Endothelial cell of umbilical vein (primary cell): ENCODE measurements around the gene MLF1. TPM values are rescaled to one million over a fixed set of nuclear protein-coding genes. Genes with fewer than 3 reads are reported as not detected.

Experiments used
- BruUV-seq: library from RNA; stranded (reverse); fragments of 400-500 nt; replicated peaks from 2 replicates; lab custom pipeline; 2021; lab: Mats Ljungman, UMichigan
- CTCF ChIA-PET: fragments of 300-600, 350-600 bp; sonication (Branson Sonifier 250); formaldehyde crosslinking; loops from one replicate; lab custom pipeline; 2021; ENCODE audit warnings: antibody characterized with exemption, inconsistent platforms; lab: Charles Lee
- POLR2A ChIA-PET: fragments of 300-600, 350-600 bp; sonication (Branson Sonifier 250); formaldehyde crosslinking; loops from one replicate; lab custom pipeline; 2021; ENCODE audit warnings: antibody characterized with exemption, inconsistent platforms; lab: Charles Lee
- DNase-seq: peaks from one replicate; pipeline ENCODE4 v3.0.0-alpha.2; 2011; ENCODE audit warnings: low read depth, low spot score
- FAIRE-seq: peaks from 2 replicates; lab custom pipeline; 2011; peaks lifted over from hg19 to GRCh38; lab: Jason Lieb, UNC
- H2AFZ ChIP-seq: 2 replicates; pipeline ENCODE4 v1.6.0; 2012; ENCODE audit warnings: low read depth, low read length, control low read depth, inconsistent platforms
- H3K27ac ChIP-seq: 2 replicates; pipeline ENCODE4 v1.5.1; 2011; ENCODE audit warnings: low read depth, mild to moderate bottlenecking, control low read depth, low read length, moderate library complexity; ENCODE audit not compliant: insufficient read depth
- H3K27me3 ChIP-seq, 2 experiments: 2 replicates each; pipeline versions ENCODE4 v1.6.0 to v1.6.1; 2011; ENCODE audit warnings: low read length in 2 of 2, mixed read lengths in 1 of 2; ENCODE audit not compliant: control insufficient read depth in 2 of 2, insufficient read depth in 2 of 2
- H3K36me3 ChIP-seq, 2 experiments: 2 replicates in 1 of 2; 3 replicates in 1 of 2; pipeline ENCODE4 v1.5.1; 2011; ENCODE audit warnings: low read length in 2 of 2, mild to moderate bottlenecking in 1 of 2, moderate library complexity in 1 of 2; ENCODE audit not compliant: control insufficient read depth in 2 of 2, insufficient read depth in 2 of 2; ENCODE audit errors: extremely low read depth in 1 of 2
- H3K4me1 ChIP-seq: 3 replicates; pipeline ENCODE4 v1.5.1; 2011; ENCODE audit warnings: mild to moderate bottlenecking, low read length; ENCODE audit not compliant: control insufficient read depth, insufficient read depth; ENCODE audit errors: extremely low read depth
- H3K4me2 ChIP-seq: 2 replicates; pipeline ENCODE4 v1.6.1; 2011; ENCODE audit warnings: low read length, control low read depth, mixed read lengths; ENCODE audit not compliant: insufficient read depth
- H3K4me3 ChIP-seq, 3 experiments: fragments of 200-600 bp in 1 of 3; sonication (generic), shearing (Covaris generic) in 1 of 3; replicated peaks in 1 of 3; 2 replicates each; pipeline ENCODE4 v1.5.1; 2011 to 2016; ENCODE audit warnings: control low read depth in 3 of 3, low read length in 3 of 3, mild to moderate bottlenecking in 2 of 3, inconsistent platforms in 1 of 3, low read depth in 1 of 3, moderate library complexity in 1 of 3; ENCODE audit not compliant: insufficient read depth in 1 of 3
- H3K79me2 ChIP-seq: 2 replicates; pipeline ENCODE4 v1.6.0; 2012; ENCODE audit warnings: low read length, inconsistent platforms; ENCODE audit not compliant: control insufficient read depth, insufficient read depth
- H3K9ac ChIP-seq: replicated peaks from 2 replicates; pipeline ENCODE3; 2011; ENCODE audit warnings: low read length, control low read depth; ENCODE audit not compliant: insufficient read depth; ENCODE audit errors: extremely low read depth
- H3K9me1 ChIP-seq: replicated peaks from 3 replicates; pipeline ENCODE4 v1.6.0; 2011; ENCODE audit warnings: mild to moderate bottlenecking, low read length; ENCODE audit not compliant: control insufficient read depth, insufficient read depth; ENCODE audit errors: extremely low read depth
- H3K9me3 ChIP-seq: replicated peaks from 2 replicates; pipeline ENCODE4 v1.5.1; 2012; ENCODE audit warnings: low read length, inconsistent platforms; ENCODE audit not compliant: control insufficient read depth, insufficient read depth
- H4K20me1 ChIP-seq: replicated peaks from 2 replicates; pipeline ENCODE3; 2011; ENCODE audit warnings: mild to moderate bottlenecking, low read length; ENCODE audit not compliant: control insufficient read depth, insufficient read depth; ENCODE audit errors: extremely low read depth
- EZH2 ChIP-seq: IDR thresholded peaks from 2 replicates; pipeline ENCODE4 v1.6.1; 2012; ENCODE audit warnings: borderline replicate concordance, low read depth, mild to moderate bottlenecking, moderate library complexity, low read length, inconsistent platforms; ENCODE audit not compliant: severe bottlenecking
- FOS ChIP-seq: IDR thresholded peaks from 2 replicates; pipeline ENCODE4 v1.6.1; 2011; ENCODE audit warnings: mild to moderate bottlenecking, low read length, moderate library complexity, borderline replicate concordance; ENCODE audit not compliant: insufficient read depth
- GATA2 ChIP-seq: IDR thresholded peaks from 2 replicates; pipeline ENCODE4 v1.7.0; 2011; ENCODE audit warnings: low read depth, mild to moderate bottlenecking, moderate library complexity, mixed read lengths, low read length; ENCODE audit not compliant: insufficient read length, insufficient read depth
- JUN ChIP-seq: IDR thresholded peaks from 2 replicates; pipeline ENCODE4 v1.6.1; 2011; ENCODE audit warnings: borderline replicate concordance, low read depth; ENCODE audit not compliant: insufficient read length, insufficient read depth
- MYC ChIP-seq: IDR thresholded peaks from one replicate; pipeline ENCODE4 v1.6.1; 2011; ENCODE audit warnings: mild to moderate bottlenecking, low read depth, low read length
- POLR2A ChIP-seq: IDR thresholded peaks from 2 replicates; pipeline ENCODE4 v1.6.1; 2012; ENCODE audit warnings: low read depth, mild to moderate bottlenecking, control low read depth, low read length
- POLR2AphosphoS5 ChIP-seq: IDR thresholded peaks from 2 replicates; pipeline ENCODE4 v1.6.1; 2012; ENCODE audit warnings: low read depth, mild to moderate bottlenecking, control low read depth, low read length, moderate library complexity; ENCODE audit not compliant: insufficient read depth
- dilution Hi-C: fragments of 300-500 bp; cut with MboI; formaldehyde crosslinking; loops from one replicate; pipeline ENCODE4 v1.15.0; 2019; ENCODE audit warnings: low sequenced_read_pairs; ENCODE audit not compliant: extremely low pct_ligation_motif_present
- intact Hi-C: fragments of 100-400 bp; cut with micrococcal nuclease; formaldehyde crosslinking; loops from one replicate; pipeline ENCODE4 v1.10.0; 2022
- polyA plus RNA-seq, 4 experiments: library from polyadenylated mRNA; depleted of rRNA in 3 of 4; stranded (reverse) in 3 of 4; unstranded in 1 of 4; fragments of >200 nt; gene quantifications; 2 replicates each; pipeline versions ENCODE4 v1.2.1 to v1.2.3, GENCODE V29; 2011 to 2012; ENCODE audit warnings: missing spikeins in 1 of 4
- total RNA-seq: library from RNA; stranded (reverse); gene quantifications from 2 replicates; pipeline ENCODE4 v1.2.3, GENCODE V29; 2021
- TF ChIP-seq, protein P1 (sequence below): IDR thresholded peaks from 2 replicates; pipeline ENCODE4 v1.6.1; 2011; ENCODE audit not compliant: insufficient read depth, insufficient read length
- TF ChIP-seq, protein P2 (sequence below), 2 donors: IDR thresholded peaks; 1 replicate in 1 of 2; 2 replicates in 1 of 2; pipeline ENCODE4 v1.5.1; 2011; ENCODE audit warnings: low read length in 2 of 2, mild to moderate bottlenecking in 2 of 2, moderate library complexity in 2 of 2, control low read depth in 1 of 2, inconsistent platforms in 1 of 2, low read depth in 1 of 2; ENCODE audit not compliant: insufficient read depth in 1 of 2; ENCODE audit errors: extremely low read depth in 1 of 2

Gene MLF1
- total and polyA plus RNA-seq, 2 donors (not counting 3 experiments of a cell fraction or from before 2014, with no cell fraction given), result 3.0 to 5.3 TPM

DNA sequence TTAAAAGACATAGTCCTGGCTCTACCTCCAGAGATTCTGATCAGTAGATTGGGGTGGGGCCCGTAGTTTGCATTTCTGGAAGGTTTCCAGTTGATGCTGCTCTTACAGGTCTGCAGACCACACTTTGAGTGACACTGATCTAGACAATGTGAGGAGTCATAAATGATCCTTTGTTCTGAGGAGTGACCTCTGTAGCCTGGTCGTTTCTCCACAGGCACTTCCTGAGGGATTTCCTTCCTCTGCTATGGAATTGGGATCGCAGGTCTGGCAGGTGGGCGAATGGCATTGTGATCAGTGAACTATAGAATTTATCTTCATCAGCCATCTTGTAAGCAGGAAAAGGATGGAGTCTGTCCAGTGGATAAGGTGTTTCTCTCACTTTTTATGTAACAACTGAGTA, 78.8 kb downstream of the MLF1 start:
- ChIA-PET CTCF (interaction anchor here (2.0 to 2.2 kb wide), 2 partner anchors 10 kb away, joined by 11 to 19 read pairs; no protein-coding TSS in a partner anchor), POLR2A (no interaction called here)
- H3K4me2 ChIP-seq, result peak overlapping the region; percentile 51
- dilution Hi-C loops, result no loop called here
- H2AFZ ChIP-seq, result no peak overlapping the region
- intact Hi-C loops, result loop anchor here (1.0 to 10.0 kb wide), 4 partner anchors 11 to 1115 kb away; partner anchors contain the start of gene SHOX2
- H4K20me1 ChIP-seq, result no peaks in the 10 kb centered on the region
- H3K36me3 ChIP-seq, result peaks cover 2 to 21% of the 10 kb centered on the region in 2 experiments
- H3K4me1 ChIP-seq, result peaks cover 31% of the 10 kb centered on the region
- TF ChIP-seq JUN, result peak; percentile 43
- TF ChIP-seq POLR2AphosphoS5, result peak; percentile 64
- no peak for TF ChIP-seq MYC
- TF ChIP-seq, protein P1, sequence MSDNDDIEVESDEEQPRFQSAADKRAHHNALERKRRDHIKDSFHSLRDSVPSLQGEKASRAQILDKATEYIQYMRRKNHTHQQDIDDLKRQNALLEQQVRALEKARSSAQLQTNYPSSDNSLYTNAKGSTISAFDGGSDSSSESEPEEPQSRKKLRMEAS, result no peak
- no peak for TF ChIP-seq EZH2
- peak; percentile 92 for TF ChIP-seq GATA2
- TF ChIP-seq POLR2A, result peak; percentile 57
- TF ChIP-seq, protein P2, sequence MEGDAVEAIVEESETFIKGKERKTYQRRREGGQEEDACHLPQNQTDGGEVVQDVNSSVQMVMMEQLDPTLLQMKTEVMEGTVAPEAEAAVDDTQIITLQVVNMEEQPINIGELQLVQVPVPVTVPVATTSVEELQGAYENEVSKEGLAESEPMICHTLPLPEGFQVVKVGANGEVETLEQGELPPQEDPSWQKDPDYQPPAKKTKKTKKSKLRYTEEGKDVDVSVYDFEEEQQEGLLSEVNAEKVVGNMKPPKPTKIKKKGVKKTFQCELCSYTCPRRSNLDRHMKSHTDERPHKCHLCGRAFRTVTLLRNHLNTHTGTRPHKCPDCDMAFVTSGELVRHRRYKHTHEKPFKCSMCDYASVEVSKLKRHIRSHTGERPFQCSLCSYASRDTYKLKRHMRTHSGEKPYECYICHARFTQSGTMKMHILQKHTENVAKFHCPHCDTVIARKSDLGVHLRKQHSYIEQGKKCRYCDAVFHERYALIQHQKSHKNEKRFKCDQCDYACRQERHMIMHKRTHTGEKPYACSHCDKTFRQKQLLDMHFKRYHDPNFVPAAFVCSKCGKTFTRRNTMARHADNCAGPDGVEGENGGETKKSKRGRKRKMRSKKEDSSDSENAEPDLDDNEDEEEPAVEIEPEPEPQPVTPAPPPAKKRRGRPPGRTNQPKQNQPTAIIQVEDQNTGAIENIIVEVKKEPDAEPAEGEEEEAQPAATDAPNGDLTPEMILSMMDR (IDR thresholded peaks at IDR 0.05; ENCODE audit: extremely low read depth in 1 of 2, insufficient read depth in 1 of 2, low read depth in 1 of 2, low read length in 2 of 2), result no peak
- TF ChIP-seq FOS, result peak; percentile 39
- BruUV-seq, result no TSS peak
- peak; percentile 93 for DNase-seq
- peak; percentile 85 for FAIRE-seq
- peak overlapping the region; percentile 95 for H3K27ac ChIP-seq
- no peaks in the 10 kb centered on the region for H3K27me3 ChIP-seq
- peak overlapping the region; percentile 82 for H3K9ac ChIP-seq
- H3K9me3 ChIP-seq, result no peaks in the 10 kb centered on the region
- no peaks in the 10 kb centered on the region for H3K9me1 ChIP-seq
- H3K79me2 ChIP-seq, result peaks cover 24% of the 10 kb centered on the region
- H3K4me3 ChIP-seq, result no peak overlapping the region
